Measurements from ENCODE around the gene EEF1AKMT4.

EEF1AKMT4 gene

DNA sequence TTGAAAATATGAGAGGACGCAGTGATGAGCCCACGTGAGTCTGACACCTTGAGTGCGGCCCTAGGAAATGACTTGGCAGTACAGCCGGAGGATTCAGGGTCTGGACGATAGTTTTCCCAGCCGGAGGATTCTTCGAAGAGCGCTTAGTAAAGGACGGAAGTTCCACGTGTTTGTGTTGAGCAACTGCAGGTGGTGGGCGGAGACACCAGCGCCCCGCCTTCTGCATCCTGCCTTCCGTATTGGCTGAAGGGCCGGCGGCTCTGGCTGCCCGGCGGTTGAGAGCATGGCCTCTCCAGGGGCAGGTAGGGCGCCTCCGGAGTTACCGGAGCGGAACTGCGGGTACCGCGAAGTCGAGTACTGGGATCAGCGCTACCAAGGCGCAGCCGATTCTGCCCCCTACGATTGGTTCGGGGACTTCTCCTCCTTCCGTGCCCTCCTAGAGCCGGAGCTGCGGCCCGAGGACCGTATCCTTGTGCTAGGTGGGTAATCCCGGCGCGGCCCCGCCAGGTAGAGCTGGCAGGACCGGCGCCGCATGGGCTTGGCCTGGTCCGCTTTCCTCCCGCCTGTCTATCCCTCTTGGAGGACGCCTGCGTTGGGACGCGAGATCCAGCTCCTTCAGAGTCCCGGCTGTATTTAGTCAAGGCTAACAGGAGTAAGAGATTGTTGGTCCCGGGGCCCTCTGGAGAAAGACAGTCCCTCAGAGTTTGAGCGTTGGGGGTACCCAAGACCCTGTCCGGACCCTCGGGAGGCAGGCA lies at the start of gene EEF1AKMT4:
Gene EEF1AKMT4, plus strand, starts transcription at position 261 of the 755 bp plus-strand sequence. Its CDS starts 23 bp downstream, at position 284.
- Mint-ChIP-seq H3K4me1 (ENCODE audit: low read depth) (peaks cover 13% of the 10 kb centered on the region), H3K9me3 (ENCODE audit: low read depth) (no peaks in the 10 kb centered on the region), H3K4me3 (peak within 1 kb of the TSS; percentile 94), H3K27ac (peak within 1 kb of the TSS; percentile 98), H3K36me3 (peaks cover 5% of the 10 kb centered on the region), H3K27me3 (no peaks in the 10 kb centered on the region)

DNA sequence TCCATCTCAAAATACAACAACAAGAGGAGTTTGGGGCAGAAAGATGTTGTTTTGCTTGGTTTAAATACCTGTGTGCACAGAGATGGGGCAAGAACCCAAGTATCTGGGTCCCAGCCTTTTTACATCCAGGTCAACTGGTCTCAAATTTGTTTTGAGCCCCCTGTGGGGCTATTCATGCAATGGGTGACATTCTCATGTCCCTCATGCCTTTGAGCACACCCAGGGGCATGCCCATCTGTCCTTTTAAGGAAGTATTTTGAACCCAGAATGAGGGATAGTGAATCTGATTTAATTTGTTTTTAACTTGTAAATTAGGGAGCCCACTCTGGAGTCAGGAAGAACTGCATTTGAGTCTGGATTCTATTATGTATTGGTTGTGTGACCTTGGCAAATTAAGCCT lies 48.6 kb upstream of the EEF1AKMT4 start:
- Mint-ChIP-seq H3K4me3 (no peak overlapping the region), H3K27ac (no peak overlapping the region), H3K27me3 (peaks cover 2% of the 10 kb centered on the region), H3K9me3 (ENCODE audit: low read depth) (no peaks in the 10 kb centered on the region), H3K36me3 (no peaks in the 10 kb centered on the region), H3K4me1 (ENCODE audit: low read depth) (no peaks in the 10 kb centered on the region)

DNA sequence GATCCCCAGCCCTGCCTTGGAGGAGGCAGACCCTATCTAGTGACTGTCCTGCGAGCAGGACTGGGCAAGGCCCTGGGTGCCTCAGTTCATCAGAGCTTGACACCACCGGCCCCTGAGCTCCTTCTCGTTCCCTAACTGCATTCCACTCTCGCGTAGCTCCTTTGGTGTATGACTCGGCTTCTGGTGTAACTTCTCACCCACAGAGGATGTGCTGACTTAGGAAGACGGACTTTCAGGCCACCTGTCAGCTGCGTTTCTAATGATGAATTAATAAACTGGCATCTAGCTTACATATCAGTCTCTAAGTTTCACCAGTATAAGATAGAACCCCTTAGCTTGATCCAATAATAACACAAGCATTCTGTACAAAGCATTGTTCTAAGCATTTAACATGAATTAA lies 45.9 kb upstream of the EEF1AKMT4 start:
- no peaks in the 10 kb centered on the region for H3K4me1 Mint-ChIP-seq (ENCODE audit: low read depth)
- H3K27ac Mint-ChIP-seq: no peak overlapping the region
- H3K27me3 Mint-ChIP-seq: peaks cover 9% of the 10 kb centered on the region
- no peak overlapping the region for H3K4me3 Mint-ChIP-seq
- no peaks in the 10 kb centered on the region for H3K36me3 Mint-ChIP-seq
- no peaks in the 10 kb centered on the region for H3K9me3 Mint-ChIP-seq (ENCODE audit: low read depth)

DNA sequence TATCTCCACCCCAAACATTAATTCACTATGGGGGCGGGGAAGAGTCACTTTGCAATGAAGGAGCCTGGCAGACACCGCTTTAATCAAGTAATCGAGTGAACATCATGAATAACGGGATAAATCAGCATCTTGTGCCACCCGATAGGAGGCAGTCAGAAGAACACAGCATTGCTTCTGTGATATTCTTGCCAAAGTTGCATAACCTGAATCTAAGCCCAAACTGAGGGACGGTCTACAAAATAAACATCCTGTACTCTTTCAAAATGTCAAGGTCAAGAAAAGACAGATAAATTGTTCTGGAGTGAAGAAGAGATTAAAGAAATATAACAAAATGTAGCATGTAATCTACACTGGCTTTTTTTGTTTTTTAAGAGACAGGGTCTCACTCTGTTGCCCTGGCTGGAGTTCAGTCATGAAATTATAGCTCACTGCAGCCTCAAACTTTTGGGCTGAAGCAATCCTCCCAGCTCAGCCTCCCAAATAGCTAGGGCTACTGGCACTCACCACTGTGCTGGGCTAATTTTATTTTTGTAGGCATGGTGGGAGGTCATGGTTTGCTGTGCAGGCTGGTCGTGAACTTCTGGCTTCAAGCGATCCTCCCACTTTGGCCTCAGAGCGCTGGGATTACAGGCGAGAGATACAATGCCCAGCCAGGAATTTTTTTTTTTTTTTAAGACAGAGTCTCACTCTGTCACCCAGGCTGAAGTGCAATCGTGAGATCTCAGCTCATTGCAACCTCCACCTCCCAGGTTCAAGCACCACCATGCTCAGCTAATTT lies 40.1 kb upstream of the EEF1AKMT4 start:
- H3K27ac Mint-ChIP-seq: no peak overlapping the region
- H3K4me1 Mint-ChIP-seq (ENCODE audit: low read depth): no peaks in the 10 kb centered on the region
- peaks cover 9% of the 10 kb centered on the region for H3K27me3 Mint-ChIP-seq
- H3K36me3 Mint-ChIP-seq: no peaks in the 10 kb centered on the region
- no peaks in the 10 kb centered on the region for H3K9me3 Mint-ChIP-seq (ENCODE audit: low read depth)
- H3K4me3 Mint-ChIP-seq: no peak overlapping the region

DNA sequence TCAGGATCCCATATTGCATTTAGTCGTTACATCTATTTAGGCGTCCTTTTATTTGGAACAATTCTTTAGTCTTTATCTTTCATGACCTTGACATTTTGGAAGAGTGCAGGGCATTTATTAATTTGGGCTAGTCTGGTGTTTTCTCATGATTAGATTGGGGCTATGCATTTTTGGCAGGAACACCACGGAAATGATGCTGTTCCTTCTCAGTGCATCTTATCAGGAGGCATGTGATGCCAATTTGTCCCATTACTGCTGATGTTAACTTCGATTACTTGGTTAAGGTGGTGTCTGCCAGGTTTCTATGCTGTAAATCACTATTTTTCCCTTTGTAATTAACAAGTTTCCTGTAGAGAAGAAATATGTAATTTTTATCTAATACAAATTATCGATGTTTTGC lies 38.2 kb upstream of the EEF1AKMT4 start:
- Mint-ChIP-seq H3K36me3 (no peaks in the 10 kb centered on the region), H3K9me3 (ENCODE audit: low read depth) (no peaks in the 10 kb centered on the region), H3K27ac (no peak overlapping the region), H3K27me3 (peaks cover 13% of the 10 kb centered on the region), H3K4me3 (no peak overlapping the region), H3K4me1 (ENCODE audit: low read depth) (no peaks in the 10 kb centered on the region)

DNA sequence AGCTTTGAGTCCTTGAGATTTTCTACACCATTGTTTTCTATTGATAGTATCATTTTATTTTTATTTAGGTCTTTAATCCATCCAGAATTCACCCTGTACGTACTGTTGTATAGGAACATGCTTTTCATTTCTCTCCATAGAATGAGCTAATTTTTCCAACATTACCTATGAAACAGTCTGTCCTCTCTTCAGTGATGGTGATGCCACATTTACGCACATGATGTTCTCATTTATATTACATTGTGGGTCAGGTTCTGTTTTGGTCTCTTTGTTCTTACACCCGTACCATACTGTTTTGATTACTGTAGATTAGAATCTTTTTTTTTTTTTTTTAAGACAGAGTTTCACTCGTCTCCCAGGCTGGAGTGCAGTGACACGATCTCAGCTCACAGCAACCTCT lies 37.8 kb upstream of the EEF1AKMT4 start:
- no peaks in the 10 kb centered on the region for H3K4me1 Mint-ChIP-seq (ENCODE audit: low read depth)
- no peaks in the 10 kb centered on the region for H3K9me3 Mint-ChIP-seq (ENCODE audit: low read depth)
- H3K27me3 Mint-ChIP-seq: peaks cover 10% of the 10 kb centered on the region
- no peak overlapping the region for H3K27ac Mint-ChIP-seq
- no peaks in the 10 kb centered on the region for H3K36me3 Mint-ChIP-seq
- H3K4me3 Mint-ChIP-seq: no peak overlapping the region

DNA sequence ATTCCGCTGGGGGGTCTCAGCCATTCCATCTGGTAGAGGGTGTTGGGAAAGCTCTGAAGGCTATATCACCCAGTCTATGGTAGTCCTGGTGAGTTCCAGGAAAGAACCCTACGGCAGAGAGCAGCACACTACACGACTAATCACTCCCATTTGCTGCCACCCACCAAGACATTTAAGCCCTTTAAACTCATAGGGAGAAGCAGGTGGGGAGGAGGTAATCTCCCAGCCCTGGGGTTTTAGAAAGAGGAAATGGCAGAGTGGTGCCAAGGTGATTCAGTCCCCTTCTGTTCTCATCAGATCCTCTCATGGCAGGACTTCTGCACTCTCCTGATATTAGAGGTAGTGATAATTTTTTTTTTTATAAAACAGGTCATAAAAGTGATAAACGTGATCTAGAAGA lies 30.7 kb upstream of the EEF1AKMT4 start:
- H3K9me3 Mint-ChIP-seq (ENCODE audit: low read depth): no peaks in the 10 kb centered on the region
- H3K4me3 Mint-ChIP-seq: no peak overlapping the region
- H3K36me3 Mint-ChIP-seq: no peaks in the 10 kb centered on the region
- H3K27ac Mint-ChIP-seq: no peak overlapping the region
- no peaks in the 10 kb centered on the region for H3K4me1 Mint-ChIP-seq (ENCODE audit: low read depth)
- peaks cover 9% of the 10 kb centered on the region for H3K27me3 Mint-ChIP-seq

DNA sequence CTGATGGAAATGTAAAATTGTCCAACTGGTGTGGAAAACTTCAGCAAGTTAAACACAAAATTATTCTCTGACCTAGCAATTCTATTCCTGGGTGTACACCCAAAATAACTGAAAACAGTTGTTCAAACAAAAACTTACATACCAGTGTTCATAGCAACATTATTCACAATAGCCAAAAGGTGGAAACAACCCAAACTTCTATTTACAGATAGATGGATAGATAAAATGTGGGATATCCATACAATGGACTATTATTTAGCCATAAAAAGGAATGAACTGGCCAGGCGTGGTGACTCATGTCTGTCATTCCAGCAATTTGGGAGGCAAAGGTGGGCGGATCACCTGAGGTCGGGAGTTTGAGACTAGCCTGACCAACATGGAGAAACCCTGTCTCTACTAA lies 27.0 kb upstream of the EEF1AKMT4 start:
- Mint-ChIP-seq H3K27me3 (peaks cover 13% of the 10 kb centered on the region), H3K36me3 (no peaks in the 10 kb centered on the region), H3K4me3 (no peak overlapping the region), H3K4me1 (ENCODE audit: low read depth) (no peaks in the 10 kb centered on the region), H3K27ac (no peak overlapping the region), H3K9me3 (ENCODE audit: low read depth) (no peaks in the 10 kb centered on the region)

DNA sequence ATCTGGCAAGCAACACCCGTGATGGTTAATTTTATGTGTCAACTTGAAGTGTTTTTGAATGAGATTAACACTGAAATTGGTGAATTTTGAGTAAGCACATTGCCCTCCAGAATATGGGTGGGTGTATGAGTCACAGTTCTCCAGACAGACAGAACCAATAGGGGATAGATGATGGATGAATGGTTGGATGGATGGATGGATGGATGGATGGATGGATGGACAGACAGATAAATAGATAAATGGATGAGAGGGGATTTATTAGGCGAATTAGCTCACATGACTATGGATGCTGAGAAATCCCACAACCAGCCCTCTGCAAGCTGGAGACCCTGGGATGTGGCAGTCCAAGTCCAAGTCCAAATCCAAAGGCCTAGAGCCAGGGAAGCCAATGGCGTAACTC lies 25.5 kb upstream of the EEF1AKMT4 start:
- Mint-ChIP-seq H3K27ac (no peak overlapping the region), H3K36me3 (no peaks in the 10 kb centered on the region), H3K27me3 (peaks cover 15% of the 10 kb centered on the region), H3K4me3 (no peak overlapping the region), H3K9me3 (ENCODE audit: low read depth) (no peaks in the 10 kb centered on the region), H3K4me1 (ENCODE audit: low read depth) (peaks cover 3% of the 10 kb centered on the region)

DNA sequence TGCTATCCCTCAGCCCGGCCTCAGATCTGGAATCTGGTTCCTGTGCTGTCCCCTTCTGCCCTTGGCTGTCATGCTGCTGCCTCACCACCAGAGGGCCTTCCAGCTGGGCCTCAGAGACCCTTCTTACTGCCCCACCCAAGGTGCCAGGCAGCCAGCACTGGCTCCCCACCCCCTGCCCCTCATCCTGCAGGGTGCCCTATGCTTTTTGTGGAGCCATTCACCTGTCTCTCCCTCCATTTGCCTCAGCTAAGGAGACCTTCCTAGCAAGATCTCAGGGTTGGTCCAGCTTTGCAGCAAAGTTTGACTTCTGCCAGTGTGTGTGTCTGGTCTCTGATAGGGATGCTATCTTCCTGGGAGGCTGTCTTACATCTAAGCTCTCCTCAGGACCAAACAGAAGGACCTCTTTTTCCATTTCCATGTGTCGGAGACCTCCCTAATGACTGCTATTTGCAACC lies 22.0 kb upstream of the EEF1AKMT4 start:
- H3K4me3 Mint-ChIP-seq: no peak overlapping the region
- peaks cover 24% of the 10 kb centered on the region for H3K27me3 Mint-ChIP-seq
- peak overlapping the region; percentile 71 for H3K27ac Mint-ChIP-seq
- peaks cover 11% of the 10 kb centered on the region for H3K4me1 Mint-ChIP-seq (ENCODE audit: low read depth)
- H3K36me3 Mint-ChIP-seq: no peaks in the 10 kb centered on the region
- H3K9me3 Mint-ChIP-seq (ENCODE audit: low read depth): no peaks in the 10 kb centered on the region

DNA sequence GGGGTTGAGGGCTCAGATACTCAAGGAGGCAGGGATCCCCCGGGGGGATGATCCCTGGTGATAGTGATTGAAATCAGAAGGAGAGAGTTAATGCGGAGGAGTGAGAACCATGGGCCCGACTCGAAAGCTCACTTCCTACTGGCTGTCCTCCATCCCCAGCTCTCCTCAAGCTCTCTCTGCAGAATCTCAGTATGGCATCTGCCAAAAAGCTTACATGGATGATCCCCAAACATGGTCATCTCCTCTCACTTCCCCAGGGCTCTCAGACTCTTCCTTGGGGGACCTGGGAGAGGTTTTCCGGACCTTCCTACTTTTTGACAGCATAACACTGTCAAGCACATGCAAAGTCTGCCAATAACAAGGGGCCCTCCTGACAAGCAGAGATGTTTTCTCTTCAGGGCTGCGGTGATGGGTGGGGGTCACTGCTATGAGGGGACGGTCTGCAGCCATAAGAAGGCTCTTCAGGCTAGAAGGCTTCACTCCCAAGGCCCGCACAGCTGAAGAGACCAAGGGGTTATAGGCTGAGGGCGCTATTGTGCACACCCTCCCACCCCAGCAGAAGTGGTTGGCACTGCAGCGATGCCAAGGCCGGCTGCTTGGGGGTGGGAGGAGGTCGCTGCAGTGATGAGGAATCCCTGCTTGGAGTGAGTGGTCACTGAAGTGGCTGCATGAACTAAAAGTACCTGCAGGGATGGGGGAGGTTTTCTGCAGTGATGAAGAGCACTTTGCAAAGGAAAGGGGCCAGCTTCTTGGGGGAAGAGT lies 20.9 kb upstream of the EEF1AKMT4 start:
- H3K4me3 Mint-ChIP-seq: peak overlapping the region; percentile 74
- peaks cover 11% of the 10 kb centered on the region for H3K4me1 Mint-ChIP-seq (ENCODE audit: low read depth)
- no peak overlapping the region for H3K27ac Mint-ChIP-seq
- peaks cover 26% of the 10 kb centered on the region for H3K27me3 Mint-ChIP-seq
- H3K9me3 Mint-ChIP-seq (ENCODE audit: low read depth): no peaks in the 10 kb centered on the region
- no peaks in the 10 kb centered on the region for H3K36me3 Mint-ChIP-seq

DNA sequence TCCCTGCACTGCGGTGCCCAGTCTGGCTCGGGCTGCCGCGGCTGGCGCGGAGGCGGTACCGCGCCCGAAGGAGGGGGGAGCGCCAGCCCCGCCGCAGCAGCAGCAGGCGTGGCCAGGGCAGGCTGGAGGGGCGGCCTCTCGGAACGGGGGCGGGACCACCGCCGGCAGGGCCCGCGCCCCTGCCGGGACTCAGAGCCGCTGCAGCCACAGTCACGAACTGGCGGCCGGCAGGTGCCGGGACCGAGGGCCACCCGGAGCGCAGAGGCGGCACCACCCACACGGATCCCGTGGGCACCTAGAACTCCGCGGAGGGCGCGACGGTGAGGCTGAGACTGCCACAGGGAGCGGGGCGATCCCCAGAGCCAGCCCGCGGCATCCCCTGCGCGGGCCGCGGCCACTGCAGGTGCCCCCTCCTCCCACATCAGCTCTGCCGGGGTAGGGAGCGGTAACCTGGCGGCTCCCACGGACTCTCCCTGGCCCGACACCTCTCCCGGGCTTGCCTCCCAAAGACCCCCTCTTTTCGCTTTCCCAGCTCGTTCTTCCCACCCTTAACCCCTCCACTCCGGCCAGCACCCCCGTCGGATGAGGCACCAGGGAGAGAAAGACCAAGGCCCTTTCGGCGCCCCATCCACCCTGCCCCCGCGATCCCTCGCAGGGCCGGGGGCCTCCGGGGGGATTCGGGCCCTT lies 19.9 kb upstream of the EEF1AKMT4 start, which contains the start of gene VWA5B2:
Gene VWA5B2, plus strand, starts transcription at position 192 of the 687 bp plus-strand sequence. CDS start 944 bp downstream, outside the sequence.
- peaks cover 24% of the 10 kb centered on the region for H3K27me3 Mint-ChIP-seq
- H3K4me3 Mint-ChIP-seq: peak within 1 kb of the TSS; percentile 74
- peaks cover 11% of the 10 kb centered on the region for H3K4me1 Mint-ChIP-seq (ENCODE audit: low read depth)
- H3K9me3 Mint-ChIP-seq (ENCODE audit: low read depth): no peaks in the 10 kb centered on the region
- no peaks in the 10 kb centered on the region for H3K36me3 Mint-ChIP-seq
- no peak within 1 kb of the TSS for H3K27ac Mint-ChIP-seq

DNA sequence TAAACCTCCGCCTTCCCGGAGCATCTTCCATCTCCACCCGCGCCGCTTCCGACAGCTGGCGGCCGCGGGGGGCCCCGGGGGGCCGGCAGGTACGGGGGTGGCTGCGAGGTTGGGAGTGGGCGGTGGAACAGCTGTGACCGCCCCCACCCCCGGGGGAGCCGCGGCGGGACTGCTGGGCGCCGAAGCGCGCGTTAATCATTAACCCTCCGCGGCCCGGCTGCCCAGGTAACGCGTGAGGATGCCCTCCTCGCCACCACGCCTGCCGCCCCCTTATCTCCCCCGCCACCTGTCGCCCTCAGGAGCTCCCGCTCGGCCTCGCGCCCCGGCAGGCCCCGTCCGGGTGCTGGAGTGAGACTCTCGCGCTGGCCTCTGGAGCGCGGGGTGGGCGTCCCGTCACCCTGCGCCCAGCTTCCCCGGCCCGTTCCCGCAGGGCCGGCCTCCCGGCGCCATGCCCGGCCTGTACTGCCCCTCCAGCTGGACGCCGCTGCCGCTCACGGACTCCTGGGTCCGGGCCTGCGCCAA lies 19.3 kb upstream of the EEF1AKMT4 start:
- Mint-ChIP-seq H3K27me3 (peaks cover 23% of the 10 kb centered on the region), H3K9me3 (ENCODE audit: low read depth) (no peaks in the 10 kb centered on the region), H3K27ac (no peak overlapping the region), H3K36me3 (no peaks in the 10 kb centered on the region), H3K4me1 (ENCODE audit: low read depth) (peaks cover 11% of the 10 kb centered on the region), H3K4me3 (peak overlapping the region; percentile 57)

All from activated naive CD8-positive, alpha-beta T cell (primary cell).